Immature natural killer cell (primary cell): ENCODE results near the gene HOXB1. TPM values are rescaled to one million over a fixed set of nuclear protein-coding genes. Genes with fewer than 3 reads are reported as not detected.
"Not testable (repeated sequence)": the region's sequence is repeated elsewhere in the genome, so short reads cannot be mapped to it uniquely, and the experiment has no call there.

Experiments used
- DNase-seq, 3 donors: peaks; one replicate each; pipeline ENCODE4 v3.0.0; 2022; ENCODE audit warnings: mixed read lengths in 1 of 3
- H3K27ac Mint-ChIP-seq, 6 donors: one replicate each; pipeline ENCODE4 v1.8.0; 2020; ENCODE audit warnings: mixed read lengths in 6 of 6, mild to moderate bottlenecking in 5 of 6, inconsistent platforms in 4 of 6, moderate library complexity in 3 of 6
- H3K27me3 Mint-ChIP-seq, 3 donors: one replicate each; pipeline ENCODE4 v1.8.0; 2020 to 2021; ENCODE audit warnings: low read depth in 3 of 3, mild to moderate bottlenecking in 3 of 3, mixed read lengths in 3 of 3, moderate library complexity in 3 of 3, inconsistent platforms in 1 of 3
- H3K36me3 Mint-ChIP-seq, 3 donors: one replicate each; pipeline ENCODE4 v1.8.0; 2020; ENCODE audit warnings: mixed read lengths in 3 of 3, inconsistent platforms in 2 of 3, mild to moderate bottlenecking in 2 of 3
- H3K4me1 Mint-ChIP-seq, 2 donors: one replicate each; pipeline ENCODE4 v1.8.0; 2020; ENCODE audit warnings: inconsistent platforms in 2 of 2, mild to moderate bottlenecking in 2 of 2, mixed read lengths in 2 of 2, moderate library complexity in 1 of 2
- H3K4me3 Mint-ChIP-seq, 5 donors: one replicate each; pipeline ENCODE4 v1.8.0; 2020; ENCODE audit warnings: mild to moderate bottlenecking in 5 of 5, mixed read lengths in 5 of 5, inconsistent platforms in 3 of 5, moderate library complexity in 3 of 5
- H3K9me3 Mint-ChIP-seq, 6 donors: one replicate each; pipeline ENCODE4 v1.8.0; 2020; ENCODE audit warnings: mild to moderate bottlenecking in 6 of 6, mixed read lengths in 6 of 6, inconsistent platforms in 4 of 6, moderate library complexity in 3 of 6
- polyA plus RNA-seq, 3 donors: library from polyadenylated mRNA; unstranded; fragments of 300-500 nt; fragmentation: Illumina TruSeq; gene quantifications; one replicate each; pipeline ENCODE4 v1.2.3, GENCODE V29; 2021

HOXB1 gene
- polyA plus RNA-seq, 3 donors from 2014 or later: not detected

DNA sequence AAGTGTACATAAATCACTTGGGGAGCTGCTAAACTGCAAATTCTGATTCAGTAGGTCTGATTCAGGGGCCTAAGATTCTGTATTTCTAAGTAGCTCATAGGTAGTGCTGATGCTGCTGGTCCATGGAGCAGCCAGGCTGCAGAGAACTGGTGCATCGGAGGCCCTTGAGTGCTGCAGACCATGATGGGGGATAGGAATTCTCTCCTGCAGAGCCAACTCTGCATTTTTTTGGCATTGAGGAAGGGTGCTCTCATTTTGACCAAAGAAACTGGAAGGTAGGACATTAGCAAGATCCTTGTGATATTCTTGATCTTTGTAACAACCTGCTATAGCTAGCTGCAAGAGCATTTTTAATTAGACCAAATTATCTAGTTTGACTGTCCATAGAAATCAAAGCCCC is 9.4 kb upstream of the HOXB1 start:
- peaks cover 0 to 3% (median 3%) of the 10 kb centered on the region in 3 donors for H3K36me3 Mint-ChIP-seq
- DNase-seq: no peak
- H3K9me3 Mint-ChIP-seq: peaks cover 0 to 1% (median 0%) of the 10 kb centered on the region in 6 donors
- peaks cover 38 to 44% of the 10 kb centered on the region in 2 donors for H3K4me1 Mint-ChIP-seq
- peaks cover 4 to 24% (median 6%) of the 10 kb centered on the region in 3 donors for H3K27me3 Mint-ChIP-seq
- H3K4me3 Mint-ChIP-seq: peak overlapping the region; percentile 23 to 61 (median 51)
- H3K27ac Mint-ChIP-seq: peak overlapping the region; percentile 9 to 99 (median 57)

GRCh38 chr17:48539177-48539576 is 8.4 kb upstream of the HOXB1 start:
- Mint-ChIP-seq H3K9me3 (peaks cover 0 to 1% (median 0%) of the 10 kb centered on the region in 6 donors), H3K4me3 (no peak overlapping the region), H3K36me3 (peaks cover 0 to 3% (median 3%) of the 10 kb centered on the region in 3 donors), H3K27ac (no peak overlapping the region), H3K4me1 (peaks cover 31 to 33% of the 10 kb centered on the region in 2 donors), H3K27me3 (peaks cover 3 to 22% (median 4%) of the 10 kb centered on the region in 3 donors)
- DNase-seq: no peak

DNA sequence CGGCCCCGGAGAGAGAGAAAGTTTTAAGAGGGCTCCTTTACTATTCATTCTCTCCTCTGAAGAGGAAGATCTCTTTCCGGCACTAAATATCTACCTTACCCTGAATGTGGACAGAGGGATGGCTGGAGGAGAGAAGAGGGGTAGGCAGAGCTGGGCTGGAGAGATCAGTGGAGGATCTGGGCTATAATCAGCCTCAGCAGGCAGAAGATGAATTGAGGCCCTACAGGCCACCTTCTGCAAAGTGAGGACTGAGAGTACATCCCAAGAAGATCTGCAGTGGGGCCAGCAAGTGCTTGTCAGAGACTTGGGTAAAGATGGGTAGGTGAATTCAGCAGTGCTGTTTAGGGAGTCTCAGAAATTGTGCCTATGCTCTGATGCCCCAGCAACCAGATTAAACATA is 6.5 kb upstream of the HOXB1 start:
- peaks cover 0 to 14% (median 4%) of the 10 kb centered on the region in 3 donors for H3K27me3 Mint-ChIP-seq
- H3K9me3 Mint-ChIP-seq: peaks cover 0 to 1% (median 0%) of the 10 kb centered on the region in 6 donors

GRCh38 chr17:48535793-48536559 is 5.2 kb upstream of the HOXB1 start:
- peaks cover 9 to 13% of the 10 kb centered on the region in 2 donors for H3K4me1 Mint-ChIP-seq
- not testable (repeated sequence) for H3K27me3 Mint-ChIP-seq, DNase-seq, H3K9me3 Mint-ChIP-seq, H3K27ac Mint-ChIP-seq, H3K4me3 Mint-ChIP-seq, H3K36me3 Mint-ChIP-seq

More for the DNA sequence above, 6.5 kb upstream of the HOXB1 start:
- Mint-ChIP-seq H3K36me3 (peaks cover 0 to 3% (median 0%) of the 10 kb centered on the region in 3 donors), H3K4me3 (no peak overlapping the region), H3K4me1 (peaks cover 22% of the 10 kb centered on the region in 2 donors), H3K27ac (no peak overlapping the region)
- no peak for DNase-seq

DNA sequence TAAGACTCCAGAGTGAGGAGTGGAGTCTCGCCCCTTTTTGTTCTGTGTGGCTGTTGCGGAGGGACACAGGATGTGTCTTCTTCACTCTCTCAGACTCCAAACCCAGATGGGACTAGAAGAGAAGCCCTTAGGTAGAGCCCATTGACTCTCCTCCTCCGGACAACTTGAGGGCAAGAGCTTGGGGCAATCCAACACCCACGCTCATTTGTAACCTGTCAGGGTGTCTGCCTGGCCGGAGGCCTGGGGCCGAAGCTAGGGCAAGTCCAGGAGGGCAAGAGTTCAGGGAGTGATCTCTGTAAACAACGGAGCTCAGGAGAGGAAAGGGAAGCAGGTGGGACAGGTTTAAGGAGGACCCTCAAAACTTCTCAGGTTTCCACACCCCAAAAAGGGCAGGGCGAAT is 1.4 kb upstream of the HOXB1 start:
- Mint-ChIP-seq H3K36me3 (peaks cover 0 to 5% (median 0%) of the 10 kb centered on the region in 3 donors), H3K27ac (no peak overlapping the region), H3K4me3 (no peak overlapping the region), H3K9me3 (no peaks in the 10 kb centered on the region), H3K27me3 (peaks cover 2 to 11% (median 4%) of the 10 kb centered on the region in 3 donors), H3K4me1 (peaks cover 0 to 2% of the 10 kb centered on the region in 2 donors)
- DNase-seq: no peak

DNA sequence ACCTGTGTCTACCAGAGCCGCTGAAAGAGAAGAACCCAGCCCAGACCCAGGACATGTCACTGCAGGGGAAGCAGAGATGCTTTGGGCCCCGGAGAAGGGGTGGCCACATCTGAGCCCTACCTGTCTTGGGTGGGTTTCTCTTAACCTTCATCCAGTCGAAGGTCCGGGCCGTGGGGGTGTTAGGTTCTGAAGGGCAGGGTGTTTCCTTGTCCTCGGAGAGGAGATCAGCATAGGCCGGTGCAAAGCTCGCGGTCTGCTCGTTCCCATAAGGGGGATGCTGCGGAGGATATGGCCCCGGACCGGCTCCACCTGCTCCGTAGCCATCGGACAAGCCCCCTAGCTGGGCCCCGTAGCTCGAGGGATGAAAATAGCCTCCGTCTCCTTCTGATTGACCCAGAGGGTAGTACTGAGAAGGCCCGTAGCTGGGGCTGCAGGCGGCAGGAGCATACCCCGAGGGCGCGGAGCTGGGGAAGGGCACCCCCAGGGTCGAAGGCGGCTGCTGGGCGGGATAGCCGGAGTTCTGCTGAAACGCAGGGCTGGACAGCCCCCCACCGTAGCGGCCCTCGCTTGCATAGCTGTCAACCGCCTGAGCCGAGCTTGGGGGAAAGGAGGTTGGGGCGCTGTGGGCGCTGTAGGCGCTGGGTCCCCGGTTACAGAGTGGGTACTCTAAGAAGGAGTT is 464 bp downstream of the HOXB1 start:
- no peak for DNase-seq
- H3K9me3 Mint-ChIP-seq: no peaks in the 10 kb centered on the region
- H3K4me3 Mint-ChIP-seq: no peak overlapping the region
- H3K27ac Mint-ChIP-seq: no peak overlapping the region
- peaks cover 3 to 20% (median 6%) of the 10 kb centered on the region in 3 donors for H3K27me3 Mint-ChIP-seq
- peaks cover 2 to 12% of the 10 kb centered on the region in 2 donors for H3K4me1 Mint-ChIP-seq
- H3K36me3 Mint-ChIP-seq: peaks cover 0 to 8% (median 8%) of the 10 kb centered on the region in 3 donors

DNA sequence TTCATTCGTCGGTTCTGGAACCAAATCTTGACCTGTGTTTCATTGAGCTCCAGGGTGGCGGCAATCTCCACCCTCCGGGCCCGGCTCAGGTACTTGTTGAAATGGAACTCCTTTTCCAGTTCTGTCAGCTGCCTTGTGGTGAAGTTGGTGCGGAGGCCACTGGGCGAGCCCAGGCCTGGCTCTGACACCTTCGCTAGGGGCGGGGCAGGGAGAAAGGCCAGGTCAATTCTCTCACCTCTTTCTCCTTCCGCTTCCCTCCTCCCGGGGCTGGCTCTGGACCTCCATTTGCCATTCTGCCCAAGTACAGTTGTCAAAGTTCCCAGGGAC is 1.2 kb downstream of the HOXB1 start:
- no peak for DNase-seq
- Mint-ChIP-seq H3K36me3 (peaks cover 0 to 8% (median 8%) of the 10 kb centered on the region in 3 donors), H3K27ac (no peak overlapping the region), H3K9me3 (no peaks in the 10 kb centered on the region), H3K4me3 (no peak overlapping the region), H3K27me3 (peaks cover 3 to 24% (median 12%) of the 10 kb centered on the region in 3 donors), H3K4me1 (peaks cover 2 to 12% of the 10 kb centered on the region in 2 donors)

DNA sequence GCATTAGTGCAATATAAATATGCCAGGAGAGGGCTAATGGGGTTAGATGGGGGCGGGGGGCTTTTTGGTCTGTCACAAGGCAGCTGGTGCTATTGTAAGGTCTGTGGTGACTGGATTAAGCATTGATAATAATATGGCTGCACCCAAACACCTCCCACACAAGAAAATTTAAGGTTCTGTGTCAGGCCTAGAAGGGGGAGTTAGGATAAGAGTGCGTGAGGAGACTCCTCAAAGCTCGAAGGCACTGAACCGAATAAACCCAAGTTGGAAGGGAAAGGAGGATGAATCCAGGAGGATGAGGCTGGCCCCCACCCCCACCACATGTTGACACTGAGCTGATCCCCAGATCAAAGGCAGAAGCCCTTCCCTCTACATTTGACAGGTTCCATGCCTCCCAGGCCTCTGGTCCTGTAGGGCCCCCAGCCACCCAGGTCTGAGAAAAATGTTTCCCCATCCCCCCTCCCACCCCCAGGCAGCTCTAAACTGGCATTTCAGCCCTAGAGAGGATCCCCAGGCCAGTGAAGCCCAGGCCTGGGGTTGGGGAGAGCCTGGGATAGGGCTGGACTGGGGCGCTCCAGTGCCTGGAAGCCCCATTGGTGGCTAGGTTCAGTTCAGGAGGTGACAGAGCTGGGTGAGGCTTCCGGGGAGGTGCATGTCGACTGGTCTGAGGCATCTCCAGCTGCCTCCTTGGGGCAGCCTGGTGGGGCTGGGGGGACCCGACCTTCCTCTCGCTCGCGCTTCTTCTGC is 1.7 kb downstream of the HOXB1 start:
- no peaks in the 10 kb centered on the region for H3K9me3 Mint-ChIP-seq
- H3K27ac Mint-ChIP-seq: no peak overlapping the region
- no peak for DNase-seq
- H3K4me1 Mint-ChIP-seq: peaks cover 2 to 12% of the 10 kb centered on the region in 2 donors
- H3K4me3 Mint-ChIP-seq: no peak overlapping the region
- H3K36me3 Mint-ChIP-seq: peaks cover 0 to 8% (median 8%) of the 10 kb centered on the region in 3 donors
- peaks cover 3 to 25% (median 12%) of the 10 kb centered on the region in 3 donors for H3K27me3 Mint-ChIP-seq

- Mint-ChIP-seq H3K27ac (no peak overlapping the region), H3K36me3 (peaks cover 0 to 8% (median 8%) of the 10 kb centered on the region in 3 donors), H3K4me3 (peak overlapping the region in 1 of 5 donors; percentile 8), H3K4me1 (peaks cover 2 to 12% of the 10 kb centered on the region in 2 donors), H3K27me3 (peaks cover 3 to 29% (median 12%) of the 10 kb centered on the region in 3 donors), H3K9me3 (no peaks in the 10 kb centered on the region)
- no peak for DNase-seq
Measured at GRCh38 chr17:48528153-48528935, 2.5 kb downstream of the HOXB1 start.

DNA sequence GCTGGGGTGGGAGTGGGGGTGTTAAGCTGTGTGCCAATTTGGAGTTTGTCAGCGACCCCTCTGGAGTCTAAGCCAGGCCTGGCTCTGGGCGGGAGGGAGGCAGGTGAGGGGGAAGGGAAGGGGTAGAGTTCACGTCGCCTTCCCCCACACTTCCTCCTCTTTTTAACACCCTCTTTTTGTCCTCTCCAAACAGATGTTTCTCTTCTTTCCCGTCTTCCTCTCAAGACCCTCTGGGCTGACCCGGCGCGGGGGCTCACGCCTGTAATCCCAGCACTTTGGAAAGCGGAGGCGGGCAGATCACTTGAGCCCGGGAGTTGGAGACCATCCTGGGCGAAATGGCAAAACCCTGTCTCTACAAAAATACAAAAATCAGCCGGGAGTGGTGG is 3.3 kb downstream of the HOXB1 start:
- no peak overlapping the region for H3K27ac Mint-ChIP-seq
- H3K4me1 Mint-ChIP-seq: peaks cover 2 to 12% of the 10 kb centered on the region in 2 donors
- H3K4me3 Mint-ChIP-seq: peak overlapping the region in 3 of 5 donors; percentile 27 to 38 (median 32)

GRCh38 chr17:48526608-48527546 is 3.9 kb downstream of the HOXB1 start:
- peak overlapping the region in 1 of 5 donors; percentile 40 for H3K4me3 Mint-ChIP-seq
- peaks cover 0 to 8% (median 8%) of the 10 kb centered on the region in 3 donors for H3K36me3 Mint-ChIP-seq

More for the DNA sequence above, 3.3 kb downstream of the HOXB1 start:
- no peak for DNase-seq
- Mint-ChIP-seq H3K27me3 (peaks cover 3 to 32% (median 14%) of the 10 kb centered on the region in 3 donors), H3K9me3 (no peaks in the 10 kb centered on the region), H3K36me3 (peaks cover 0 to 8% (median 8%) of the 10 kb centered on the region in 3 donors)

DNA sequence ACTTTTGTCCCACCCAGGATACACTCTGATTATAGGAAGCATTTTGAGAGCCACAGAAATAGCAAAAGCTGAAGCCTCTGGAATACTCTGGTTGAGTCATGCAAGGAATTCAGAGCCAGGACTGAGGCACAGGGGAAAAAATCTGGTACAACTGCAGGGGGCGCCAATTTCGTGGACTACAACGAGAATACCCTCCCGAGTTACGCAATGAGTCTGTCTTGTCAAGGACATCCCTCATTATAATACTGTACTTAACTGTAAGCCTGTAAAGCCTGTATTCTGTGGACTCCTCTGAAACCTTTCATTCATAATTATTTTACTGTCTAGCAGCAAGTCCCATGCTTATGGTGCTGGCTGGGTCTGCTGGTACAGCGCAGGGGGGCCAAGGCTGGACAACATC is 7.8 kb downstream of the HOXB1 start:
- Mint-ChIP-seq H3K27me3 (peaks cover 5 to 35% (median 14%) of the 10 kb centered on the region in 3 donors), H3K27ac (no peak overlapping the region), H3K4me3 (no peak overlapping the region), H3K9me3 (no peaks in the 10 kb centered on the region), H3K36me3 (peaks cover 0 to 8% (median 3%) of the 10 kb centered on the region in 3 donors), H3K4me1 (peaks cover 2 to 12% of the 10 kb centered on the region in 2 donors)
- DNase-seq: no peak

More at GRCh38 chr17:48526608-48527546, 3.9 kb downstream of the HOXB1 start:
- DNase-seq: peak in 1 of 3 donors; percentile 19
- H3K4me1 Mint-ChIP-seq: peaks cover 2 to 12% of the 10 kb centered on the region in 2 donors
- no peaks in the 10 kb centered on the region for H3K9me3 Mint-ChIP-seq
- H3K27me3 Mint-ChIP-seq: peaks cover 1 to 34% (median 14%) of the 10 kb centered on the region in 3 donors
- no peak overlapping the region for H3K27ac Mint-ChIP-seq
